HT-29 (cell line): ENCODE measurements around the gene ITPR2. TPM values are rescaled to one million over a fixed set of nuclear protein-coding genes. Genes with fewer than 3 reads are reported as not detected.
A peak's percentile ranks its signal among the peaks of the same experiment; 100 is the strongest.

ENCODE experiments used
- DNase-seq: peaks from one replicate; pipeline ENCODE4 v3.0.0-alpha.2; 2015; ENCODE audit warnings: low spot score
- total RNA-seq: library from RNA; depleted of rRNA; stranded (reverse); fragments of >200 nt; shearing (Covaris generic); gene quantifications from 2 replicates; pipeline ENCODE4 v1.2.3, GENCODE V29; 2014

The ITPR2 gene
- total RNA-seq, 1 experiment from 2014 or later = 10.8 TPM

- DNase-seq = no peak
Measured at GRCh38 chr12:26704684-26705460, 128.1 kb downstream of the ITPR2 start.

- no peak for DNase-seq
Measured at GRCh38 chr12:26704214-26704613, 128.8 kb downstream of the ITPR2 start.

- no peak for DNase-seq
Measured at GRCh38 chr12:26702741-26703140, 130.3 kb downstream of the ITPR2 start.

GRCh38 chr12:26701604-26702215 lies 131.3 kb downstream of the ITPR2 start:
- DNase-seq = peak; percentile 84

- no peak for DNase-seq
Measured at GRCh38 chr12:26700430-26700829, 132.6 kb downstream of the ITPR2 start.

GRCh38 chr12:26699237-26699636 lies 133.8 kb downstream of the ITPR2 start:
- DNase-seq = no peak

GRCh38 chr12:26698186-26698585 lies 134.8 kb downstream of the ITPR2 start:
- DNase-seq = no peak

- no peak for DNase-seq
Measured at GRCh38 chr12:26697217-26697616, 135.8 kb downstream of the ITPR2 start.

- no peak for DNase-seq
Measured at GRCh38 chr12:26696613-26697092, 136.3 kb downstream of the ITPR2 start.

GRCh38 chr12:26696048-26696612 lies 136.9 kb downstream of the ITPR2 start:
- no peak for DNase-seq

GRCh38 chr12:26694402-26694801 lies 138.6 kb downstream of the ITPR2 start:
- no peak for DNase-seq

GRCh38 chr12:26692407-26692806 lies 140.6 kb downstream of the ITPR2 start:
- DNase-seq = no peak

GRCh38 chr12:26691234-26691970 lies 141.6 kb downstream of the ITPR2 start:
- DNase-seq = peak; percentile 66

GRCh38 chr12:26690601-26691000 lies 142.4 kb downstream of the ITPR2 start:
- DNase-seq = no peak

- DNase-seq = no peak
Measured at GRCh38 chr12:26689281-26689841, 143.6 kb downstream of the ITPR2 start.

- no peak for DNase-seq
Measured at GRCh38 chr12:26688344-26688904, 144.6 kb downstream of the ITPR2 start.

- no peak for DNase-seq
Measured at GRCh38 chr12:26686408-26686807, 146.6 kb downstream of the ITPR2 start.

GRCh38 chr12:26684101-26684500 lies 148.9 kb downstream of the ITPR2 start:
- no peak for DNase-seq

- DNase-seq = no peak
Measured at GRCh38 chr12:26683443-26683842, 149.6 kb downstream of the ITPR2 start.

GRCh38 chr12:26680727-26681455 lies 152.1 kb downstream of the ITPR2 start:
- DNase-seq = no peak
